Keratinocyte (primary cell): ENCODE results near the gene ACP2. TPM values are rescaled to one million over a fixed set of nuclear protein-coding genes. Genes with fewer than 3 reads are reported as not detected.
A peak's percentile ranks its signal among the peaks of the same experiment; 100 is the strongest.

Experiments used
- DNase-seq: peaks from one replicate; pipeline ENCODE4 v3.0.0-alpha.2; 2011; ENCODE audit warnings: low read depth, missing footprints, low spot score
- FAIRE-seq: peaks from 2 replicates; lab custom pipeline; 2011; peaks lifted over from hg19 to GRCh38; lab: Jason Lieb, UNC
- H2AFZ ChIP-seq: 2 replicates; pipeline ENCODE4 v1.6.0; 2012; ENCODE audit warnings: low read length, control low read depth, inconsistent platforms; ENCODE audit not compliant: control insufficient read depth
- H3K27ac ChIP-seq: 2 replicates; pipeline ENCODE4 v1.5.1; 2011; ENCODE audit warnings: low read length; ENCODE audit not compliant: control insufficient read depth, insufficient read depth
- H3K27me3 ChIP-seq: 3 replicates; pipeline ENCODE4 v1.6.0; 2011; ENCODE audit warnings: low read length; ENCODE audit not compliant: control insufficient read depth, insufficient read depth; ENCODE audit errors: extremely low read depth
- H3K36me3 ChIP-seq, 2 experiments: 2 replicates in 1 of 2; 3 replicates in 1 of 2; pipeline ENCODE4 v1.5.1; 2011; ENCODE audit warnings: low read length in 2 of 2, mild to moderate bottlenecking in 1 of 2; ENCODE audit not compliant: control insufficient read depth in 2 of 2, insufficient read depth in 2 of 2; ENCODE audit errors: extremely low read depth in 1 of 2
- H3K4me1 ChIP-seq: 3 replicates; pipeline ENCODE4 v1.5.1; 2011; ENCODE audit warnings: low read length; ENCODE audit not compliant: control insufficient read depth, insufficient read depth; ENCODE audit errors: extremely low read depth
- H3K4me2 ChIP-seq: 3 replicates; pipeline ENCODE4 v1.6.0; 2011; ENCODE audit warnings: low read depth, low read length; ENCODE audit not compliant: control insufficient read depth, insufficient read depth; ENCODE audit errors: extremely low read depth
- H3K4me3 ChIP-seq, 3 experiments: fragments of 200-600 bp in 1 of 3; sonication (generic) in 1 of 3; 2 replicates in 2 of 3; 3 replicates in 1 of 3; pipeline ENCODE4 v1.5.1; 2011 to 2016; ENCODE audit warnings: low read length in 3 of 3, mild to moderate bottlenecking in 3 of 3, control low read depth in 2 of 3, inconsistent platforms in 1 of 3, low read depth in 1 of 3, mixed read lengths in 1 of 3, mixed run types in 1 of 3, moderate library complexity in 1 of 3; ENCODE audit not compliant: control insufficient read depth in 2 of 3, insufficient read depth in 2 of 3; ENCODE audit errors: extremely low read depth in 1 of 3
- H3K79me2 ChIP-seq: 2 replicates; pipeline ENCODE4 v1.6.0; 2012; ENCODE audit warnings: low read length; ENCODE audit not compliant: control insufficient read depth, insufficient read depth
- H3K9ac ChIP-seq: 3 replicates; pipeline ENCODE4 v1.6.0; 2011; ENCODE audit warnings: low read length; ENCODE audit not compliant: control insufficient read depth, insufficient read depth; ENCODE audit errors: extremely low read depth
- H3K9me1 ChIP-seq: 3 replicates; pipeline ENCODE4 v1.6.0; 2011; ENCODE audit warnings: low read length; ENCODE audit not compliant: control insufficient read depth, insufficient read depth; ENCODE audit errors: extremely low read depth
- H3K9me3 ChIP-seq: 2 replicates; pipeline ENCODE4 v1.5.1; 2012; ENCODE audit warnings: low read depth, low read length; ENCODE audit not compliant: control insufficient read depth
- H4K20me1 ChIP-seq: 3 replicates; pipeline ENCODE4 v1.6.0; 2011; ENCODE audit warnings: low read length; ENCODE audit not compliant: control insufficient read depth, insufficient read depth; ENCODE audit errors: extremely low read depth
- EZH2 ChIP-seq: IDR thresholded peaks from one replicate; pipeline ENCODE4 v1.6.1; 2012; ENCODE audit warnings: inconsistent platforms, mild to moderate bottlenecking, low read length, moderate library complexity
- dilution Hi-C: fragments of 300-500 bp; cut with MboI; formaldehyde crosslinking; loops from one replicate; pipeline ENCODE4 v1.7.0; 2020; ENCODE audit warnings: low sequenced_read_pairs; ENCODE audit not compliant: extremely low pct_ligation_motif_present
- polyA plus RNA-seq, 5 experiments: library from polyadenylated mRNA; depleted of rRNA in 3 of 5; stranded (reverse) in 3 of 5; stranded (forward) in 1 of 5; unstranded in 1 of 5; fragments of >200 nt; gene quantifications; 1 replicate in 1 of 5; 2 replicates in 3 of 5; 3 replicates in 1 of 5; pipeline versions ENCODE4 v1.2.1 to v1.2.3, GENCODE V29; 2011 to 2012; ENCODE audit warnings: missing spikeins in 2 of 5, low read depth in 1 of 5, low replicate concordance in 1 of 5
- TF ChIP-seq, protein P1 (sequence below), 3 experiments: IDR thresholded peaks in 1 of 3; conservative IDR thresholded peaks in 1 of 3; optimal IDR thresholded peaks in 1 of 3; 2 replicates in 2 of 3; 3 replicates in 1 of 3; pipeline versions ENCODE3 to v1.5.1; 2011; ENCODE audit warnings: low read length in 3 of 3, mild to moderate bottlenecking in 3 of 3, moderate library complexity in 2 of 3, control low read depth in 1 of 3, inconsistent platforms in 1 of 3; ENCODE audit not compliant: insufficient read depth in 2 of 3; ENCODE audit errors: extremely low read depth in 1 of 3

The ACP2 gene
- polyA plus RNA-seq, 1 donor (not counting 4 experiments of a cell fraction or from before 2014, with no cell fraction given): 11.5 TPM

DNA sequence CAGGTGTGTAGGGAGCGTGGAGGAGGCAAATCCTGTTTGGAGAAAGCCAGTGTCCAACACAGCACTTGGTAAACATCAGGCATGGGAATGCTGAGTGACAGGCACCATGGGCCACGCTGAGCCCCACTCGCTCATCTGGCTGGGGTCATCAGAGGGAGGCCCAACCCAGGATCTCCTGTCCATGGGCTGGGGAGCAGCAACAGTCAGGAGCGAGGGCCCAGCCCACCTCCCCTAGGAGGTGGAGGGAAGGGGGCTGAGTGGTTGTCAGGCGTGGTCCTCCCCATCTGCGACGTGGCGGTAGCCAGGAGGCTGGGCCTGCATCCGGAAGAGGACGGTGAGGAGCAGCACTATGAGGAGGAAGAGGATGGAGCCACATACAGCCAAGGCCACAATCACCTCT, 8.8 kb downstream of the ACP2 start:
- no peak overlapping the region for H3K27ac ChIP-seq
- no peaks in the 10 kb centered on the region for H4K20me1 ChIP-seq
- DNase-seq (no peak), FAIRE-seq (no peak)
- no peak overlapping the region for H3K9ac ChIP-seq
- TF ChIP-seq, protein P1, sequence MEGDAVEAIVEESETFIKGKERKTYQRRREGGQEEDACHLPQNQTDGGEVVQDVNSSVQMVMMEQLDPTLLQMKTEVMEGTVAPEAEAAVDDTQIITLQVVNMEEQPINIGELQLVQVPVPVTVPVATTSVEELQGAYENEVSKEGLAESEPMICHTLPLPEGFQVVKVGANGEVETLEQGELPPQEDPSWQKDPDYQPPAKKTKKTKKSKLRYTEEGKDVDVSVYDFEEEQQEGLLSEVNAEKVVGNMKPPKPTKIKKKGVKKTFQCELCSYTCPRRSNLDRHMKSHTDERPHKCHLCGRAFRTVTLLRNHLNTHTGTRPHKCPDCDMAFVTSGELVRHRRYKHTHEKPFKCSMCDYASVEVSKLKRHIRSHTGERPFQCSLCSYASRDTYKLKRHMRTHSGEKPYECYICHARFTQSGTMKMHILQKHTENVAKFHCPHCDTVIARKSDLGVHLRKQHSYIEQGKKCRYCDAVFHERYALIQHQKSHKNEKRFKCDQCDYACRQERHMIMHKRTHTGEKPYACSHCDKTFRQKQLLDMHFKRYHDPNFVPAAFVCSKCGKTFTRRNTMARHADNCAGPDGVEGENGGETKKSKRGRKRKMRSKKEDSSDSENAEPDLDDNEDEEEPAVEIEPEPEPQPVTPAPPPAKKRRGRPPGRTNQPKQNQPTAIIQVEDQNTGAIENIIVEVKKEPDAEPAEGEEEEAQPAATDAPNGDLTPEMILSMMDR (optimal IDR thresholded peaks at IDR 0.05 in 1 of 3, IDR thresholded peaks at IDR 0.05 in 1 of 3, conservative IDR thresholded peaks at IDR 0.05 in 1 of 3; ENCODE audit: extremely low read depth in 1 of 3, insufficient read depth in 2 of 3, low read length in 3 of 3): no peak
- no peak for TF ChIP-seq EZH2
- peaks cover 26 to 43% of the 10 kb centered on the region in 2 experiments for H3K36me3 ChIP-seq
- no peak overlapping the region for H3K4me3 ChIP-seq
- H3K4me2 ChIP-seq: no peak overlapping the region
- no peaks in the 10 kb centered on the region for H3K9me3 ChIP-seq
- peaks cover 7% of the 10 kb centered on the region for H3K4me1 ChIP-seq
- dilution Hi-C loops: no loop called here
- H2AFZ ChIP-seq: no peak overlapping the region
- H3K79me2 ChIP-seq: no peaks in the 10 kb centered on the region
- no peaks in the 10 kb centered on the region for H3K27me3 ChIP-seq
- no peaks in the 10 kb centered on the region for H3K9me1 ChIP-seq

DNA sequence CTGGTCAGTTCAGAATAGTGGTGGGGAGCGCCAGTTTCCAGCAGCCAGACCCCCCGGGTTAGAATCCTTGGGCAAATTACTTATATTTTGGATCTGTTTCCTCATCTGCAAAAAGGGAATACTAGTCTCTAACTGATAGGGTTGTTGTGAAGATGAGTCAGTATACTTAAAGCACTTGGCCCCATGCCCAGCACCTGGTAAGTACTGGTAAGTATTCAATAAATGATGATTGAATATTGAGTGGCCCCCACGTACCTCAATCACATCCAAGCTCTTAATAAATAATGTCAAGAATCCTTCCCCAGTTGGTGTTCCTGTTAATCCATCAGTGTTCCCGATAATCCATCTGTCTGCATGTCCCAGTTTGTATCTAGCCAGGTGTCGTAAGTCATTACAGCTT, 12.1 kb downstream of the ACP2 start:
- Histone ChIP-seq H3K79me2 (no peaks in the 10 kb centered on the region), H3K9me1 (no peaks in the 10 kb centered on the region), H2AFZ (no peak overlapping the region), H3K27ac (no peak overlapping the region), H3K36me3 (peaks cover 21 to 41% of the 10 kb centered on the region in 2 experiments), H3K9me3 (no peaks in the 10 kb centered on the region), H3K4me1 (peaks cover 7% of the 10 kb centered on the region), H3K27me3 (no peaks in the 10 kb centered on the region), H3K9ac (no peak overlapping the region), H4K20me1 (no peaks in the 10 kb centered on the region), H3K4me3 (no peak overlapping the region), H3K4me2 (no peak overlapping the region)
- TF ChIP-seq, protein P1 (optimal IDR thresholded peaks at IDR 0.05 in 1 of 3, IDR thresholded peaks at IDR 0.05 in 1 of 3, conservative IDR thresholded peaks at IDR 0.05 in 1 of 3; ENCODE audit: extremely low read depth in 1 of 3, insufficient read depth in 2 of 3, low read length in 3 of 3): no peak
- TF ChIP-seq EZH2: no peak
- dilution Hi-C loops: no loop called here
- DNase-seq (no peak), FAIRE-seq (peak; percentile 44)
